GM23338 (cell line): Measurements from ENCODE around the gene SCFD1.

Source experiments
- CREB1 ChIP-seq: fragments of 250-450 bp; sonication (Bioruptor Pico); IDR thresholded peaks from 2 replicates; pipeline ENCODE4 v1.5.0; 2020; ENCODE audit warnings: low read depth, mild to moderate bottlenecking, moderate library complexity
- EZH2 ChIP-seq: fragments of 200-600 bp; sonication (generic); IDR thresholded peaks from one replicate; pipeline ENCODE4 v1.8.0; 2017; ENCODE audit warnings: antibody characterized with exemption, mild to moderate bottlenecking, low read depth; ENCODE audit not compliant: unreplicated experiment
- EZH2phosphoT487 ChIP-seq: fragments of 200-600 bp; sonication (generic); IDR thresholded peaks from one replicate; pipeline ENCODE4 v1.8.1; 2018; ENCODE audit warnings: antibody characterized with exemption; ENCODE audit not compliant: unreplicated experiment
- NANOG ChIP-seq: IDR thresholded peaks from 2 replicates; pipeline ENCODE4 v1.6.1; 2016; ENCODE audit warnings: antibody characterized with exemption, borderline replicate concordance
- POLR2AphosphoS5 ChIP-seq: IDR thresholded peaks from 2 replicates; pipeline ENCODE4 v1.6.1; 2016; ENCODE audit warnings: antibody characterized with exemption, low read depth
- TF ChIP-seq, protein P1 (sequence below), 2 experiments: fragments of 200-600 bp in 1 of 2; sonication (generic) in 1 of 2; conservative IDR thresholded peaks; 2 replicates each; pipeline versions ENCODE4 v1.5.1 to v1.6.1; 2016 to 2017; ENCODE audit warnings: antibody characterized with exemption in 2 of 2, low read depth in 2 of 2, mild to moderate bottlenecking in 2 of 2, moderate library complexity in 1 of 2
- TF ChIP-seq, protein P2 (sequence below): IDR thresholded peaks from 2 replicates; pipeline ENCODE4 v1.6.1; 2016; ENCODE audit warnings: antibody characterized with exemption

DNA sequence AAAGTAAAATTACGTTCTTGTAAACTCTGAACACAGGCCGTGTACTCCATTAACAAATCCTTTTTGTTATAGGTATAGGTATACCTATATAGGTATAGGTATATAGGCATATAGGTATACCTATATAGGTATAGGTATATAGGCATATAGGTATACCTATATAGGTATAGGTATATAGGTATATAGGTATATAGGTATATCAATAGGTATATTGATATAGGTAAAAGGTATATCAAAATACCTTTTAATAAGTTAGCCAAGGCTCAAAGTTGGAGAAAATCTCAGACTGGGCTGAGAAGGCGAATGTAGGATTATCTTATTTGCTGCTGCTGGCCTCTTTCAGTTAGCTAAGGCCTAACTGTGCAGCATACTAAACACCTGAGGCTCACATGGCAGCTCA lies 3.4 kb downstream of the SCFD1 start:
- TF ChIP-seq, protein P1, sequence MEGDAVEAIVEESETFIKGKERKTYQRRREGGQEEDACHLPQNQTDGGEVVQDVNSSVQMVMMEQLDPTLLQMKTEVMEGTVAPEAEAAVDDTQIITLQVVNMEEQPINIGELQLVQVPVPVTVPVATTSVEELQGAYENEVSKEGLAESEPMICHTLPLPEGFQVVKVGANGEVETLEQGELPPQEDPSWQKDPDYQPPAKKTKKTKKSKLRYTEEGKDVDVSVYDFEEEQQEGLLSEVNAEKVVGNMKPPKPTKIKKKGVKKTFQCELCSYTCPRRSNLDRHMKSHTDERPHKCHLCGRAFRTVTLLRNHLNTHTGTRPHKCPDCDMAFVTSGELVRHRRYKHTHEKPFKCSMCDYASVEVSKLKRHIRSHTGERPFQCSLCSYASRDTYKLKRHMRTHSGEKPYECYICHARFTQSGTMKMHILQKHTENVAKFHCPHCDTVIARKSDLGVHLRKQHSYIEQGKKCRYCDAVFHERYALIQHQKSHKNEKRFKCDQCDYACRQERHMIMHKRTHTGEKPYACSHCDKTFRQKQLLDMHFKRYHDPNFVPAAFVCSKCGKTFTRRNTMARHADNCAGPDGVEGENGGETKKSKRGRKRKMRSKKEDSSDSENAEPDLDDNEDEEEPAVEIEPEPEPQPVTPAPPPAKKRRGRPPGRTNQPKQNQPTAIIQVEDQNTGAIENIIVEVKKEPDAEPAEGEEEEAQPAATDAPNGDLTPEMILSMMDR (conservative IDR thresholded peaks at IDR 0.05; ENCODE audit: low read depth in 2 of 2) = no peak
- TF ChIP-seq POLR2AphosphoS5 = no peak
- TF ChIP-seq EZH2phosphoT487 = no peak
- TF ChIP-seq, protein P2, sequence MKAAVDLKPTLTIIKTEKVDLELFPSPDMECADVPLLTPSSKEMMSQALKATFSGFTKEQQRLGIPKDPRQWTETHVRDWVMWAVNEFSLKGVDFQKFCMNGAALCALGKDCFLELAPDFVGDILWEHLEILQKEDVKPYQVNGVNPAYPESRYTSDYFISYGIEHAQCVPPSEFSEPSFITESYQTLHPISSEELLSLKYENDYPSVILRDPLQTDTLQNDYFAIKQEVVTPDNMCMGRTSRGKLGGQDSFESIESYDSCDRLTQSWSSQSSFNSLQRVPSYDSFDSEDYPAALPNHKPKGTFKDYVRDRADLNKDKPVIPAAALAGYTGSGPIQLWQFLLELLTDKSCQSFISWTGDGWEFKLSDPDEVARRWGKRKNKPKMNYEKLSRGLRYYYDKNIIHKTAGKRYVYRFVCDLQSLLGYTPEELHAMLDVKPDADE = no peak
- TF ChIP-seq EZH2 = no peak
- TF ChIP-seq CREB1 (CRISPR knock-in tag) = no peak
- no peak for TF ChIP-seq NANOG
